WERI-Rb-1 (cell line): ENCODE measurements around the gene PLEKHJ1.

Source experiments
- DNase-seq: peaks from one replicate; pipeline ENCODE4 v3.0.0-alpha.2; 2020
- H3K27ac ChIP-seq: fragments of 250-450 bp; sonication (Bioruptor Pico); 2 replicates; pipeline ENCODE4 v1.5.1; 2020; ENCODE audit warnings: mild to moderate bottlenecking, moderate library complexity
- H3K27me3 ChIP-seq: fragments of 250-450 bp; sonication (Bioruptor Pico); 2 replicates; pipeline ENCODE4 v1.5.1; 2021; ENCODE audit warnings: mild to moderate bottlenecking, low read depth, moderate library complexity; ENCODE audit not compliant: insufficient read depth, severe bottlenecking
- H3K36me3 ChIP-seq: fragments of 250-450 bp; sonication (Bioruptor Pico); 2 replicates; pipeline ENCODE4 v1.5.1; 2020; ENCODE audit warnings: mild to moderate bottlenecking, moderate library complexity
- H3K4me3 ChIP-seq: 2 replicates; pipeline ENCODE4 v1.5.1; 2011; ENCODE audit warnings: low read depth, mild to moderate bottlenecking, control low read depth, low read length
- H3K9me3 ChIP-seq: fragments of 250-450 bp; sonication (Bioruptor Pico); 2 replicates; pipeline ENCODE4 v1.5.1; 2021; ENCODE audit warnings: mild to moderate bottlenecking, moderate library complexity; ENCODE audit not compliant: severe bottlenecking
- TF ChIP-seq, protein P1 (sequence below): IDR thresholded peaks from 2 replicates; pipeline ENCODE4 v1.5.1; 2011; ENCODE audit warnings: low read depth, mild to moderate bottlenecking, control low read depth, inconsistent platforms, low read length

Gene PLEKHJ1

DNA sequence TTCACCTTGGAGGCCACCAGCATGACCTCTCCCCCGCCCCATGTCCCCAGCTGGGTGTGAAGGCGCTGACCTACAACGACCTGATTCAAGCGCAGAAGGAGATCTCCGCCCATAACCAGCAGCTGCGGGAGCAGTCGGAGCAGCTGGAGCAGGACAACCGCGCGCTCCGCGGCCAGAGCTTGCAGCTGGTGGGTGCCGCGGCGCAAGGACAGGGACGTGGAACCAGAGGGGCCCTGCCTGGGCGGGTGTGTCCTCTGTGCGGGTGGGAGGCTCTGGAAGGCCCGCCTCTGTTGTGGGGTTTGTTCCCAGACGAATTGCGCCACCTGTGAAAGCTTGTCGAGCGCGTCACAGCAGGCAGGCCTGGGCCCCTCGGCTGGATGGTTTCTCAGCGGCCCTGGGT lies 22.3 kb downstream of the PLEKHJ1 start:
- TF ChIP-seq, protein P1, sequence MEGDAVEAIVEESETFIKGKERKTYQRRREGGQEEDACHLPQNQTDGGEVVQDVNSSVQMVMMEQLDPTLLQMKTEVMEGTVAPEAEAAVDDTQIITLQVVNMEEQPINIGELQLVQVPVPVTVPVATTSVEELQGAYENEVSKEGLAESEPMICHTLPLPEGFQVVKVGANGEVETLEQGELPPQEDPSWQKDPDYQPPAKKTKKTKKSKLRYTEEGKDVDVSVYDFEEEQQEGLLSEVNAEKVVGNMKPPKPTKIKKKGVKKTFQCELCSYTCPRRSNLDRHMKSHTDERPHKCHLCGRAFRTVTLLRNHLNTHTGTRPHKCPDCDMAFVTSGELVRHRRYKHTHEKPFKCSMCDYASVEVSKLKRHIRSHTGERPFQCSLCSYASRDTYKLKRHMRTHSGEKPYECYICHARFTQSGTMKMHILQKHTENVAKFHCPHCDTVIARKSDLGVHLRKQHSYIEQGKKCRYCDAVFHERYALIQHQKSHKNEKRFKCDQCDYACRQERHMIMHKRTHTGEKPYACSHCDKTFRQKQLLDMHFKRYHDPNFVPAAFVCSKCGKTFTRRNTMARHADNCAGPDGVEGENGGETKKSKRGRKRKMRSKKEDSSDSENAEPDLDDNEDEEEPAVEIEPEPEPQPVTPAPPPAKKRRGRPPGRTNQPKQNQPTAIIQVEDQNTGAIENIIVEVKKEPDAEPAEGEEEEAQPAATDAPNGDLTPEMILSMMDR = no peak
- Histone ChIP-seq H3K9me3 (no peaks in the 10 kb centered on the region), H3K36me3 (peaks cover 95% of the 10 kb centered on the region), H3K27me3 (no peaks in the 10 kb centered on the region), H3K4me3 (no peak overlapping the region), H3K27ac (no peak overlapping the region)
- DNase-seq = no peak

DNA sequence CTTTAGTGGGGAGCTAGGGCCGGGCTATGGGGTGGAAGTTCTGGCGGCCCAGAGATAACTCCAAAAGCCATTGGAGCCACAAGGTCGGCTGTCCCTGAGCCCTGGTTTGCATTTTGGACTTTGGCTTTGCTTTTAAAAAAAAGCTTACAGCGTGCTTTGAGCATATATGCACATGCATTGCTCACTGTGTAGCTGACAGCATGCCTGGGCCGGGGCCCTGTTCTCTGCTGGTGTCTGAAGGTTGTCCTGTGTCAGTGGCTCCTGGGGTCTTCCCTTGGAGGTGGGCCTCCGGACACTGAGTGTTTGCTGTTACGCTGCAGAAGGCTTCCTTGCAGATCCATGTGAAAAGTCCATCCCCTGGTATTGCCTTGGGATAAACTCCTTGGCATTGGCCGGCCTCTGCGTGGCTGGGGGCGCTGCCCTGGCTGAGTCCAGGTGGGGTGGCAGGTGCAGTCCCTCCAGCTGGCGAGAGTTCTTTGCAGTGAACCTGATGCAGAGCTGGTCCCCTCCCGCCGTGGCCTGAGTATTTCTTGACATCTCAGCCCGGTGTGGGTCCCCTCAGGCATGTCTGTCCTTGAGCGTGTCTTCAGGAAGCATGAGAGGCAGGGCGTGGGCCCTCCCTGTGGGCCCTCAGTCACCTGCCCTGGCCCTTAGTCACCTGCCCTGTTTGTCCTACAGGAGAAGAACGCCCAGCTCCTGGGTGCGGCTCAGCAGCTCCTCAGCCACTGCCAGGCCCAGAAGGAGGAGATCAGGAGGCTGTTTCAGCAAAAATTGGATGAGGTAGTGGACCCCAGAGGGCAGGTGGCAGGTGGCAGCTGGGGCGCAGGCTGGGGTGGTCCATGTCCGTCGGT lies 23.0 kb downstream of the PLEKHJ1 start:
- no peak overlapping the region for H3K4me3 ChIP-seq
- TF ChIP-seq, protein P1 = no peak
- no peaks in the 10 kb centered on the region for H3K27me3 ChIP-seq
- peak overlapping the region; percentile 23; the same call in 1 of the 2 replicates for H3K27ac ChIP-seq
- DNase-seq = no peak
- H3K9me3 ChIP-seq = no peaks in the 10 kb centered on the region
- H3K36me3 ChIP-seq = peaks cover 96% of the 10 kb centered on the region

DNA sequence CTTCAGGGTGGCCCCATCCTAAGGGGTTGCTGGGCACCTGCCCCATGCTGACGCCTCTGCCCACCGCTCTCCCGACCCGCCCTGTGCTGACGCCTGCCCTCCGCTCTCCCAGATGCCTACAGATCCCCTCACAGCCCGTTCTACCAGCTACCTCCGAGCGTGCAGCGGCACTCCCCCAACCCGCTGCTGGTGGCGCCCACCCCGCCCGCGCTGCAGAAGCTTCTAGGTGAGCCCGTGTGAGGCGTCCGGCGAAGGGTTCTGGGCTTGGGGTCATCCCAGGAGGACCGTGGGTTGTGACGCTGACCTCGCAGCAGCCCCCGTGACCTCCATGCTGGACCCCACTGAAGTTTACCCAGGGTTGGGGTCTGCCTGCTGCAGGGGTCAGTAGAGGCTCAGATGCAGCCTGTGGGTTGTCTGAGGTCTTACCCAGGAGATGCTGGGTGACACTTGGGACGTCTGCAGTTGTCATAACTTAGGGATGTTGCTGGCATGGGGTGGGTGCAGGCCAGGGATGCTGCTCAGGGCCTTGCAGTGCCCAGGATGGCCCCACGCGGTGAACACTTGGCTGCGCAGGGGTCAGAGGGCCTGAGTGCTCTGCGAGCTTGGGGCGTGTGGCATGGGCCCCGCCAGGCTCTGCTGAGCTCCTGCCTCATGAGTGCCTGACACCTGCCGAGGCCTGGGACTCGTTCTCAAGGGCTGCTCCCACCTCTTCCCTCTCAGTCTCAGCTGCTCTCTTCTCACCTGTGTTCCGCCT lies 25.0 kb downstream of the PLEKHJ1 start:
- no peaks in the 10 kb centered on the region for H3K9me3 ChIP-seq
- H3K27me3 ChIP-seq = no peaks in the 10 kb centered on the region
- no peak overlapping the region for H3K4me3 ChIP-seq
- DNase-seq = no peak
- peaks cover 94% of the 10 kb centered on the region for H3K36me3 ChIP-seq
- TF ChIP-seq, protein P1 = no peak
- no peak overlapping the region for H3K27ac ChIP-seq

DNA sequence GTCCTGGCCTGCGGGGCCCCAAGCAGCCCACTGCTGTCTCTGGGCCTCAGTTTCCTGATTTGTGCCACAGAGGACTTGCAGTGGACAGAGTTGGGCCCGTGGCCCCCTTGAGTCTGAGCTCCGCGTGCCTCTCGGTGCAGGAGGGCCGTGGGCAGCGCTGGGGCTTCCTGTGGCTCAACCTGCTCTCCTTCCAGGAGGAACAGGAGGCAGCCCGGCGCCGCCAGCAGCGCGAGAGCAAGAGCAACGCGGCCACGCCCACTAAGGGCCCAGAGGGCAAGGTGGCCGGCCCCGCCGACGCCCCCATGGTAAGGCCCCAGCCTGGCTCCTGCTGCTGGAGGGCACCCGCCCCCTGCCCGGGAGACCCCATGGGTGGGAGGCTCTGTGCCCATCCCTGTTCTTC lies 25.9 kb downstream of the PLEKHJ1 start:
- no peak for DNase-seq
- no peak overlapping the region for H3K27ac ChIP-seq
- H3K9me3 ChIP-seq = no peaks in the 10 kb centered on the region
- TF ChIP-seq, protein P1 = no peak
- H3K4me3 ChIP-seq = no peak overlapping the region
- H3K36me3 ChIP-seq = peaks cover 85% of the 10 kb centered on the region
- H3K27me3 ChIP-seq = no peaks in the 10 kb centered on the region

DNA sequence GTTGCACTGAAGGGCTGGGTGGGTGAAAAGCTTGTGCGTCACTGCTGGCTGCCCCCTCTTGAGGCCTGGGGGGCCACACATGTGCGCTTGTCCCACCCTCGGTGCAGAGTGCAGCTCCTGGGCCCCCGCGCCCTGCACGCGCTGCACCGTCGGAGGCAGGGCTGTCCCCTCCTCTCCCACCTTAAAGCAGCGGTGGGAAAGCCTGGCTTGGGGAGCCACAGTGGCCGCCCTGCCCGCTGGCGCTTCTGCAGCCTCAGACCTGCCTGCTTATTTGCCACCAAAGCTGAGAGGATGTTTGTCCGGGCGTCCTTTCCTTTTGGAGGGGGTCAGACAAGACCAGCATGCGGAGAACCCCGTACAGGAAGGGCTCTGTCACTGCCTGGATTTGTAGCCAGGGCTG lies 26.7 kb downstream of the PLEKHJ1 start:
- DNase-seq = no peak
- H3K4me3 ChIP-seq = no peak overlapping the region
- TF ChIP-seq, protein P1 = no peak
- H3K9me3 ChIP-seq = no peaks in the 10 kb centered on the region
- H3K27me3 ChIP-seq = no peaks in the 10 kb centered on the region
- H3K27ac ChIP-seq = no peak overlapping the region
- H3K36me3 ChIP-seq = peaks cover 79% of the 10 kb centered on the region
